ENCODE measurements around the gene MYBBP1A.
"Not testable (repeated sequence)": the region's sequence is repeated elsewhere in the genome, so short reads cannot be mapped to it uniquely, and the experiment has no call there.

Gene MYBBP1A

GRCh38 chr17:4591529-4591928, 36.3 kb upstream of the MYBBP1A start:
- Histone ChIP-seq H3K79me2 (ENCODE audit: low read length) (no peaks in the 10 kb centered on the region), H2AFZ (ENCODE audit: low read depth, low read length) (no peak overlapping the region), H3K27me3 (ENCODE audit: low read depth, low read length) (no peaks in the 10 kb centered on the region), H3K4me1 (ENCODE audit: low read length) (no peaks in the 10 kb centered on the region), H3K4me2 (ENCODE audit: low read length) (no peak overlapping the region), H3K4me3 (ENCODE audit: low read length) (no peak overlapping the region), H3K9ac (ENCODE audit: low read length) (no peak overlapping the region), H3K27ac (ENCODE audit: low read length) (no peak overlapping the region), H3K36me3 (replicated peaks; ENCODE audit: low read depth, low read length) (no peaks in the 10 kb centered on the region), H3K9me3 (ENCODE audit: insufficient read depth, low read length) (no peaks in the 10 kb centered on the region), H4K20me1 (ENCODE audit: insufficient read depth, low read length) (no peaks in the 10 kb centered on the region)
- TF ChIP-seq CTCF (IDR thresholded peaks at IDR 0.05; ENCODE audit: low read depth, low read length), result no peak
- TF ChIP-seq EZH2phosphoT487 (IDR thresholded peaks at IDR 0.05; ENCODE audit: low read depth), result no peak

- Histone ChIP-seq H3K4me1 (ENCODE audit: low read length) (no peaks in the 10 kb centered on the region), H3K36me3 (replicated peaks; ENCODE audit: low read depth, low read length) (no peaks in the 10 kb centered on the region), H2AFZ (ENCODE audit: low read depth, low read length) (no peak overlapping the region), H3K9me3 (ENCODE audit: insufficient read depth, low read length) (no peaks in the 10 kb centered on the region), H3K79me2 (ENCODE audit: low read length) (no peaks in the 10 kb centered on the region), H3K4me2 (ENCODE audit: low read length) (no peak overlapping the region), H3K4me3 (ENCODE audit: low read length) (no peak overlapping the region), H3K27ac (ENCODE audit: low read length) (no peak overlapping the region), H4K20me1 (ENCODE audit: insufficient read depth, low read length) (no peaks in the 10 kb centered on the region), H3K27me3 (ENCODE audit: low read depth, low read length) (no peaks in the 10 kb centered on the region), H3K9ac (ENCODE audit: low read length) (no peak overlapping the region)
- TF ChIP-seq CTCF (IDR thresholded peaks at IDR 0.05; ENCODE audit: low read depth, low read length) (no peak), EZH2phosphoT487 (IDR thresholded peaks at IDR 0.05; ENCODE audit: low read depth) (no peak)
Observed at GRCh38 chr17:4590981-4591453, 35.8 kb upstream of the MYBBP1A start.

GRCh38 chr17:4590042-4590441, 34.9 kb upstream of the MYBBP1A start:
- not testable (repeated sequence) for H3K27me3 ChIP-seq (ENCODE audit: low read depth, low read length); H4K20me1 ChIP-seq (ENCODE audit: insufficient read depth, low read length)

GRCh38 chr17:4588898-4589625, 33.9 kb upstream of the MYBBP1A start:
- Histone ChIP-seq H3K36me3 (replicated peaks; ENCODE audit: low read depth, low read length) (no peaks in the 10 kb centered on the region), H3K4me3 (ENCODE audit: low read length) (no peak overlapping the region), H3K4me2 (ENCODE audit: low read length) (no peak overlapping the region), H3K27ac (ENCODE audit: low read length) (no peak overlapping the region), H3K9ac (ENCODE audit: low read length) (no peak overlapping the region), H3K4me1 (ENCODE audit: low read length) (no peaks in the 10 kb centered on the region), H4K20me1 (ENCODE audit: insufficient read depth, low read length) (no peaks in the 10 kb centered on the region), H3K9me3 (ENCODE audit: insufficient read depth, low read length) (no peaks in the 10 kb centered on the region), H2AFZ (ENCODE audit: low read depth, low read length) (no peak overlapping the region), H3K79me2 (ENCODE audit: low read length) (no peaks in the 10 kb centered on the region), H3K27me3 (ENCODE audit: low read depth, low read length) (no peaks in the 10 kb centered on the region)
- TF ChIP-seq EZH2phosphoT487 (IDR thresholded peaks at IDR 0.05; ENCODE audit: low read depth) (no peak), CTCF (IDR thresholded peaks at IDR 0.05; ENCODE audit: low read depth, low read length) (no peak)

More at GRCh38 chr17:4590042-4590441, 34.9 kb upstream of the MYBBP1A start:
- not testable (repeated sequence) for H3K36me3 ChIP-seq (replicated peaks; ENCODE audit: low read depth, low read length); H3K79me2 ChIP-seq (ENCODE audit: low read length); H3K4me2 ChIP-seq (ENCODE audit: low read length); H3K4me3 ChIP-seq (ENCODE audit: low read length); H3K9ac ChIP-seq (ENCODE audit: low read length); H3K4me1 ChIP-seq (ENCODE audit: low read length); H3K27ac ChIP-seq (ENCODE audit: low read length); H2AFZ ChIP-seq (ENCODE audit: low read depth, low read length); H3K9me3 ChIP-seq (ENCODE audit: insufficient read depth, low read length)
